ENCODE results near the gene PERM1. TPM values are rescaled to one million over a fixed set of nuclear protein-coding genes. Genes with fewer than 3 reads are reported as not detected.
A peak's percentile ranks its signal among the peaks of the same experiment; 100 is the strongest.
"Not testable (repeated sequence)": the region's sequence is repeated elsewhere in the genome, so short reads cannot be mapped to it uniquely, and the experiment has no call there.

PERM1 gene
- total RNA-seq, 1 donor from 2014 or later = not detected

DNA sequence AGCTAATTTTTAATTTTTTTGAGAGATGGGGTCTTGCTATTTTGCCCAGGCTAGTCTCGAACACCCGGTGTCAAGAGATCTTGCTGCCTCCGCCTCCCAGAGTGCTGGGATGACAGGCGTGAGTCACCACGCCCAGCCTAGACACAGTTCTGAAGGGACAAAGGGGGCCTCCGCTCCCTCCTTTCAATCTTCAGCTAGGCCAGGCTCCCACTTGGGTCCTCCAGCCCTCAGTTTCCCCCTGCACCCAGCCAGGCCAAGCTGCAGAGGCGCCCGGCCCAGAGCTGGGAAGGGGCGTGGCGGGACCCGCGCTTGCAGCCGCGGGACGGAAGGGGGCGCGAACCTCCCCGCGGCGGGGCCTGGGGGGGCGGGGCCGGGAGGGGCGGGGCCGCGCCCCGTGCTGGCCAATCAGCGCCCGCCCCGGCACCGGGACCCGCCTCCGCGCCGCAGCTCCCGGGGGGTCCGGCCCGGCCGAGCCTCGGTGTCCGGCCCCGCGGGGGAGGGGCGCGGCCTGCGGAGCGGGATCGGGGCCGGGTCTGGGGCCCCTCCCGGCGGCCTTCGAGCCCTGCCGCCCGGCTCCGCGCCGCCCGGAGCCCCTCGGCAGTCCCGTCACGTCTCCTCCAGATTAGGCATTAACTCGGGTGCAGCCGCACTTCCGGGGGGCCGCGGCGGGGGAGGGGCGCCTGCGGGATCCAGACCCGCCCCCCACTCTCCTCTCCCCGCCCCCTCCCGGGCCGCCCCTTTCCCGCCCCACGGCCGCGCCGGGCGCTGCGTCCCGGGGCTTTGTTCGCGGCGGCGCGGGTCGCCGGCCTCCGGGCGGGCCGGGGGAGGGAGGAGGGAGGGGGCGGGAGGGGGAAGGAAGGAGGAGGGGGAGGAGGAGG, 37.5 kb upstream of the PERM1 start:
- Mint-ChIP-seq H3K4me1 (peaks cover 14% of the 10 kb centered on the region), H3K36me3 (ENCODE audit: low read depth) (no peaks in the 10 kb centered on the region), H3K27me3 (peaks cover 4% of the 10 kb centered on the region), H3K9me3 (no peaks in the 10 kb centered on the region), H3K4me3 (peak overlapping the region; percentile 72), H3K27ac (no peak overlapping the region)
- ChIA-PET POLR2A (interaction anchor here (0.6 to 2.0 kb wide), 7 partner anchors 13 to 387 kb away, joined by 3 to 14 read pairs (median 3); no protein-coding TSS in a partner anchor), CTCF (interaction anchor here (1.0 to 1.4 kb wide), 5 partner anchors 13 to 286 kb away, joined by 3 to 8 read pairs (median 4); no protein-coding TSS in a partner anchor)
- TF ChIP-seq, protein P1, sequence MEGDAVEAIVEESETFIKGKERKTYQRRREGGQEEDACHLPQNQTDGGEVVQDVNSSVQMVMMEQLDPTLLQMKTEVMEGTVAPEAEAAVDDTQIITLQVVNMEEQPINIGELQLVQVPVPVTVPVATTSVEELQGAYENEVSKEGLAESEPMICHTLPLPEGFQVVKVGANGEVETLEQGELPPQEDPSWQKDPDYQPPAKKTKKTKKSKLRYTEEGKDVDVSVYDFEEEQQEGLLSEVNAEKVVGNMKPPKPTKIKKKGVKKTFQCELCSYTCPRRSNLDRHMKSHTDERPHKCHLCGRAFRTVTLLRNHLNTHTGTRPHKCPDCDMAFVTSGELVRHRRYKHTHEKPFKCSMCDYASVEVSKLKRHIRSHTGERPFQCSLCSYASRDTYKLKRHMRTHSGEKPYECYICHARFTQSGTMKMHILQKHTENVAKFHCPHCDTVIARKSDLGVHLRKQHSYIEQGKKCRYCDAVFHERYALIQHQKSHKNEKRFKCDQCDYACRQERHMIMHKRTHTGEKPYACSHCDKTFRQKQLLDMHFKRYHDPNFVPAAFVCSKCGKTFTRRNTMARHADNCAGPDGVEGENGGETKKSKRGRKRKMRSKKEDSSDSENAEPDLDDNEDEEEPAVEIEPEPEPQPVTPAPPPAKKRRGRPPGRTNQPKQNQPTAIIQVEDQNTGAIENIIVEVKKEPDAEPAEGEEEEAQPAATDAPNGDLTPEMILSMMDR (IDR thresholded peaks at IDR 0.05) = no peak
- DNase-seq = peak; percentile 84
- peak; percentile 87 for ATAC-seq (ENCODE audit: low read depth)
- intact Hi-C loops (cut with micrococcal nuclease) = loop anchor here (1.0 to 2.0 kb wide), 2 partner anchors 17 to 45 kb away; no protein-coding TSS in a partner anchor

DNA sequence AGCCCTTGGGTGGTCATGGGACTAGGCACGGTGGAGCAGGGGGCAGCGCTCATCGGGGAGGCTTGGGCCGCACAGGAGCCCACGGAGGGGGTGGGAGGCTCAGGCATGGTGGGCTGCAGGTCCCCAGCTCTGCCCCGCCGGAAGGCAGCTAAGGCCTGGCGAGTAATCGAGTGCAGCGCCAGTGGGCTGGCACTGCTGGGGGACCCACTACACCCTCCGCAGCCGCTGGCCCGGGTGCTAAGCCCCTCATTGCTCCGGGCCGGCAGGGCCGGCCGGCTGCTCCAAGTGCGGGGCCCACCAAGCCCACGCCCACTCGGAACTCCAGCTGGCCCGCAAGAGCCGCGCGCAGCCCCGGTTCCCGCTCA, 36.4 kb upstream of the PERM1 start:
- not testable (repeated sequence) for H3K27ac Mint-ChIP-seq; H3K9me3 Mint-ChIP-seq; H3K4me3 Mint-ChIP-seq; H3K36me3 Mint-ChIP-seq (ENCODE audit: low read depth); DNase-seq; ATAC-seq (ENCODE audit: low read depth); H3K27me3 Mint-ChIP-seq
- CTCF ChIA-PET = interaction anchor here (1.4 kb wide), 1 partner anchor 16 kb away, joined by 4 read pairs; no protein-coding TSS in a partner anchor
- intact Hi-C loops (cut with micrococcal nuclease) = loop anchor here (2.0 kb wide), 1 partner anchor 16 kb away; no protein-coding TSS in a partner anchor
- POLR2A ChIA-PET = interaction anchor here (0.6 to 2.0 kb wide), 2 partner anchors 16 to 45 kb away, joined by 4 to 14 read pairs; no protein-coding TSS in a partner anchor
- peaks cover 24% of the 10 kb centered on the region for H3K4me1 Mint-ChIP-seq

DNA sequence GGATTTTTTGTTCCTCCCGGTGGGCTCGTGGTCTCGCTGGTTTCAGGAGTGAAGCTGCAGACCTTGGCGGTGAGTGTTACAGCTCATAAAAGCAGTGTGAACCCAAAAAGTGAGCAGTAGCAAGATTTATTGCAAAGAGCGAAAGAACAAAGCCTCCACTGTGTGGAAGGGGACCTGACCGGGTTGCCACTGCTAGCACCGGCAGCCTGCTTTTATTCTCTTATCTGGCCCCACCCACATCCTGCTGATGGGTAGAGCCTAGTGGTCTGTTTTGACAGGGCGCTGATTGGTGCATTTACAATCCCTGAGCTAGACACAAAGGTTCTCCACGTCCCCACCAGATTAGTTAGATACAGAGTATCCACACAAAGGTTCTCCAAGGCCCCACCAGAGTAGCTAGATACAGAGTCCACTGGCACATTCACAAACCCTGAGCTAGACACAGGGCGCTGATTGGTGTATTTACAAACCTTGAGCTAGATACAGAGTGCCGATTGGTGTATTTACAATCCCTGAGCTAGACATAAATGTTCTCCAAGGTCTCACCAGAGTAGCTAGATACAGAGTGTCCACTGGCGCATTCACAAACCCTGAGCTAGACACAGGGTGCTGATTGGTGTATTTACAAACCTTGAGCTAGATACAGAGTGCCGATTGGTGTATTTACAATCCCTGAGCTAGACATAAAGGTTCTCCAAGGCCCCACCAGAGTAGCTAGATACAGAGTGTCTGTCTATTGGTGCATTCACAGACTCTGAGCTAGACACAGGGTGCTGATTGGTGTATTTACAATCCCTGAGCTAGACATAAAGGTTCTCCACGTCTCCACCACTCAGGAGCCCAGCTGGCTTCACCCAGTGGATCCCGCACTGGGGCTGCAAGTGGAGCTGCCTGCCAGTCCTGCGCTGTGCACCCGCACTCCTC, 35.8 kb upstream of the PERM1 start:
- POLR2A ChIA-PET; H3K27ac Mint-ChIP-seq; H3K27me3 Mint-ChIP-seq; ATAC-seq (ENCODE audit: low read depth); H3K9me3 Mint-ChIP-seq; CTCF ChIA-PET; H3K4me3 Mint-ChIP-seq; H3K36me3 Mint-ChIP-seq (ENCODE audit: low read depth); DNase-seq: not testable (repeated sequence)
- H3K4me1 Mint-ChIP-seq = peaks cover 30% of the 10 kb centered on the region
- intact Hi-C loops (cut with micrococcal nuclease) = loop anchor here (2.0 kb wide), 1 partner anchor 15 kb away; no protein-coding TSS in a partner anchor

- ChIA-PET POLR2A (interaction anchor here (0.5 to 1.6 kb wide), 2 partner anchors 49 to 1511 kb away, joined by 3 to 5 read pairs; partner anchors contain the start of gene PANK4), CTCF (interaction anchor here (1.0 to 2.5 kb wide), 4 partner anchors 11 to 108 kb away, joined by 3 to 14 read pairs (median 4); no protein-coding TSS in a partner anchor)
- intact Hi-C loops (cut with micrococcal nuclease) = loop anchor here (5.0 kb wide), 1 partner anchor 257 kb away; the partner anchor contains the start of gene UBE2J2
- no peaks in the 10 kb centered on the region for H3K9me3 Mint-ChIP-seq
- H3K4me1 Mint-ChIP-seq = peaks cover 30% of the 10 kb centered on the region
- H3K27ac Mint-ChIP-seq = no peak overlapping the region
- no peak overlapping the region for H3K4me3 Mint-ChIP-seq
- DNase-seq (no peak), ATAC-seq (ENCODE audit: low read depth) (no peak)
- peaks cover 7% of the 10 kb centered on the region for H3K36me3 Mint-ChIP-seq (ENCODE audit: low read depth)
- TF ChIP-seq, protein P1 (IDR thresholded peaks at IDR 0.05) = no peak
- H3K27me3 Mint-ChIP-seq = no peaks in the 10 kb centered on the region
Observed at GRCh38 chr1:1014799-1015681, 33.1 kb upstream of the PERM1 start.

DNA sequence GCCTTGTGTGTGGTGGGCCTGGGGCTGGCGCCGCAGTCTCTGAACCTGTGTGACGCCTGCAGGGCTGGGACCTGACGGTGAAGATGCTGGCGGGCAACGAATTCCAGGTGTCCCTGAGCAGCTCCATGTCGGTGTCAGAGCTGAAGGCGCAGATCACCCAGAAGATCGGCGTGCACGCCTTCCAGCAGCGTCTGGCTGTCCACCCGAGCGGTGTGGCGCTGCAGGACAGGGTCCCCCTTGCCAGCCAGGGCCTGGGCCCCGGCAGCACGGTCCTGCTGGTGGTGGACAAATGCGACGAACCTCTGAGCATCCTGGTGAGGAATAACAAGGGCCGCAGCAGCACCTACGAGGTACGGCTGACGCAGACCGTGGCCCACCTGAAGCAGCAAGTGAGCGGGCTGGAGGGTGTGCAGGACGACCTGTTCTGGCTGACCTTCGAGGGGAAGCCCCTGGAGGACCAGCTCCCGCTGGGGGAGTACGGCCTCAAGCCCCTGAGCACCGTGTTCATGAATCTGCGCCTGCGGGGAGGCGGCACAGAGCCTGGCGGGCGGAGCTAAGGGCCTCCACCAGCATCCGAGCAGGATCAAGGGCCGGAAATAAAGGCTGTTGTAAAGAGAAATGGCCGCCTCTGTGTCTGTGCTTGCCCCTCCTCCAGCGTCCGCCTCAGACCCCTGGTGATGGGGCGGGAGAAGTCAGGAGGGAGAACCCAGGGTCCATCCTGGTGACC, 32.2 kb upstream of the PERM1 start:
- peak overlapping the region; percentile 97 for H3K27ac Mint-ChIP-seq
- DNase-seq = no peak
- ATAC-seq (ENCODE audit: low read depth) = no peak
- CTCF ChIA-PET = interaction anchor here (1.0 to 2.5 kb wide), 6 partner anchors 12 to 278 kb away, joined by 3 to 14 read pairs (median 4); no protein-coding TSS in a partner anchor
- TF ChIP-seq, protein P1 (IDR thresholded peaks at IDR 0.05) = no peak
- peaks cover 7% of the 10 kb centered on the region for H3K36me3 Mint-ChIP-seq (ENCODE audit: low read depth)
- H3K27me3 Mint-ChIP-seq = peaks cover 2% of the 10 kb centered on the region
- H3K4me3 Mint-ChIP-seq = peak overlapping the region; percentile 98
- POLR2A ChIA-PET = interaction anchor here (0.6 to 2.2 kb wide), 12 partner anchors 8 to 361 kb away, joined by 3 to 20 read pairs (median 4); partner anchors contain the start of gene AURKAIP1
- no peaks in the 10 kb centered on the region for H3K9me3 Mint-ChIP-seq
- H3K4me1 Mint-ChIP-seq = peaks cover 30% of the 10 kb centered on the region
- intact Hi-C loops (cut with micrococcal nuclease) = loop anchor here (1.0 to 5.0 kb wide), 3 partner anchors 12 to 258 kb away; partner anchors contain the start of gene UBE2J2
